ENCODE data around the gene SOCS3.

The SOCS3 gene

GRCh38 chr17:78349891-78350642 lies 9.8 kb downstream of the SOCS3 start:
- H3K27ac ChIP-seq: no peak overlapping the region
- no peak; the same call in 1 of the 2 replicates for TF ChIP-seq CTCF (IDR thresholded peaks at IDR 0.05)
- no peak for TF ChIP-seq ZFX (IDR thresholded peaks at IDR 0.05; ENCODE audit: borderline replicate concordance)

GRCh38 chr17:78348055-78348770 lies 11.7 kb downstream of the SOCS3 start:
- no peak overlapping the region for H3K27ac ChIP-seq
- TF ChIP-seq ZFX (IDR thresholded peaks at IDR 0.05; ENCODE audit: borderline replicate concordance) (no peak), CTCF (IDR thresholded peaks at IDR 0.05) (no peak)

GRCh38 chr17:78347453-78347852 lies 12.4 kb downstream of the SOCS3 start:
- TF ChIP-seq ZFX (IDR thresholded peaks at IDR 0.05; ENCODE audit: borderline replicate concordance) (no peak), CTCF (IDR thresholded peaks at IDR 0.05) (no peak)
- H3K27ac ChIP-seq: no peak overlapping the region

- no peak for TF ChIP-seq ZFX (IDR thresholded peaks at IDR 0.05; ENCODE audit: borderline replicate concordance)
- no peak for TF ChIP-seq CTCF (IDR thresholded peaks at IDR 0.05)
- H3K27ac ChIP-seq: no peak overlapping the region
These were observed 13.1 kb downstream of the SOCS3 start for GRCh38 chr17:78346605-78347250.

- TF ChIP-seq ZFX (IDR thresholded peaks at IDR 0.05; ENCODE audit: borderline replicate concordance) (no peak), CTCF (IDR thresholded peaks at IDR 0.05) (no peak)
- H3K27ac ChIP-seq: no peak overlapping the region
These were observed 13.9 kb downstream of the SOCS3 start for GRCh38 chr17:78345791-78346494.

GRCh38 chr17:78345172-78345571 lies 14.7 kb downstream of the SOCS3 start:
- no peak for TF ChIP-seq CTCF (IDR thresholded peaks at IDR 0.05)
- TF ChIP-seq ZFX (IDR thresholded peaks at IDR 0.05; ENCODE audit: borderline replicate concordance): no peak
- no peak overlapping the region for H3K27ac ChIP-seq
